IMR-90 (cell line): Measurements from ENCODE around the gene RADIL. TPM values are rescaled to one million over a fixed set of nuclear protein-coding genes. Genes with fewer than 3 reads are reported as not detected.
"Not testable (repeated sequence)": the region's sequence is repeated elsewhere in the genome, so short reads cannot be mapped to it uniquely, and the experiment has no call there.

Experiments used
- ATAC-seq: fragments of 200-7000 bp; cut with Tn5 transposase; 2 replicates; pipeline ENCODE4 v1.9.1; 2020; ENCODE audit warnings: low read depth, mild to moderate bottlenecking, moderate library complexity
- BruUV-seq: library from RNA; stranded (reverse); fragments of 400-500 nt; replicated peaks from 2 replicates; lab custom pipeline; 2021; lab: Mats Ljungman, UMichigan
- CTCF ChIA-PET: fragments of 300-600 bp; formaldehyde crosslinking; extraction: SDS; loops from one replicate; lab custom pipeline; 2021; ENCODE audit warnings: antibody characterized with exemption; lab: Yijun Ruan, JAX
- POLR2A ChIA-PET: fragments of 300-600 bp; sonication (Branson Sonifier 250); formaldehyde crosslinking; loops from one replicate; lab custom pipeline; 2022; ENCODE audit warnings: antibody characterized with exemption; ENCODE audit not compliant: unreplicated experiment; lab: Charles Lee
- DNase-seq: peaks from one replicate; pipeline ENCODE4 v3.0.0; 2013
- H2AFZ ChIP-seq: replicated peaks from 2 replicates; pipeline ENCODE3; 2013; ENCODE audit warnings: low read length, mild to moderate bottlenecking; ENCODE audit not compliant: poor library complexity
- H2AK5ac ChIP-seq: 2 replicates; pipeline ENCODE4 v1.6.1; 2013; ENCODE audit warnings: low read depth, low read length, inconsistent platforms
- H2AK9ac ChIP-seq: replicated peaks from 2 replicates; pipeline ENCODE3; 2013; ENCODE audit warnings: mild to moderate bottlenecking, low read depth, low read length, moderate library complexity; ENCODE audit not compliant: poor library complexity
- H2BK120ac ChIP-seq: 2 replicates; pipeline ENCODE4 v1.6.1; 2013; ENCODE audit warnings: low read depth, low read length, inconsistent platforms
- H2BK15ac ChIP-seq: 3 replicates; pipeline ENCODE4 v1.6.1; 2013; ENCODE audit warnings: low read depth, low read length, inconsistent platforms
- H2BK20ac ChIP-seq: 2 replicates; pipeline ENCODE4 v1.6.1; 2013; ENCODE audit warnings: low read depth, mild to moderate bottlenecking, inconsistent platforms, low read length, moderate library complexity
- H2BK5ac ChIP-seq: 2 replicates; pipeline ENCODE4 v1.6.1; 2013; ENCODE audit warnings: mild to moderate bottlenecking, low read depth, low read length, inconsistent platforms; ENCODE audit not compliant: poor library complexity, severe bottlenecking
- H3K14ac ChIP-seq: replicated peaks from 2 replicates; pipeline ENCODE4 v1.6.1; 2013; ENCODE audit warnings: low read depth, low read length, inconsistent platforms
- H3K18ac ChIP-seq: 2 replicates; pipeline ENCODE4 v1.6.1; 2013; ENCODE audit warnings: low read depth, low read length, control low read depth
- H3K23ac ChIP-seq: 2 replicates; pipeline ENCODE4 v1.6.1; 2013; ENCODE audit warnings: low read depth, low read length, inconsistent platforms
- H3K27ac ChIP-seq: 2 replicates; pipeline ENCODE4 v1.5.1; 2013; ENCODE audit warnings: mild to moderate bottlenecking, control low read depth, low read length; ENCODE audit not compliant: insufficient read depth
- H3K27me3 ChIP-seq: 2 replicates; pipeline ENCODE4 v1.6.1; 2013; ENCODE audit warnings: low read length; ENCODE audit not compliant: control insufficient read depth, insufficient read depth
- H3K36me3 ChIP-seq: 2 replicates; pipeline ENCODE4 v1.6.1; 2013; ENCODE audit warnings: low read length, mixed read lengths; ENCODE audit not compliant: control insufficient read depth, insufficient read depth
- H3K4ac ChIP-seq: 2 replicates; pipeline ENCODE4 v1.6.1; 2013; ENCODE audit warnings: low read depth, low read length, inconsistent platforms
- H3K4me1 ChIP-seq: 2 replicates; pipeline ENCODE4 v1.6.1; 2013; ENCODE audit warnings: low read length, mixed read lengths; ENCODE audit not compliant: control insufficient read depth, insufficient read depth
- H3K4me2 ChIP-seq: 2 replicates; pipeline ENCODE4 v1.6.1; 2013; ENCODE audit warnings: low read depth, mild to moderate bottlenecking, control low read depth, low read length, moderate library complexity
- H3K4me3 ChIP-seq: 2 replicates; pipeline ENCODE4 v1.5.1; 2013; ENCODE audit warnings: low read depth, mild to moderate bottlenecking, control low read depth, low read length, moderate library complexity; ENCODE audit not compliant: insufficient read depth
- H3K56ac ChIP-seq: 2 replicates; pipeline ENCODE4 v1.6.1; 2013; ENCODE audit warnings: low read length, inconsistent platforms; ENCODE audit not compliant: insufficient read depth; ENCODE audit errors: extremely low read depth
- H3K79me1 ChIP-seq, 2 experiments: 2 replicates each; pipeline ENCODE4 v1.6.1; 2013; ENCODE audit warnings: low read length in 2 of 2, inconsistent platforms in 1 of 2, low read depth in 1 of 2
- H3K9ac ChIP-seq: 2 replicates; pipeline ENCODE4 v1.6.1; 2013; ENCODE audit warnings: low read depth, low read length, control low read depth
- H3K9me1 ChIP-seq: 2 replicates; pipeline ENCODE4 v1.6.1; 2013; ENCODE audit warnings: low read length, inconsistent platforms; ENCODE audit not compliant: insufficient read depth
- H3K9me3 ChIP-seq: 2 replicates; pipeline ENCODE4 v1.6.1; 2013; ENCODE audit warnings: low read length; ENCODE audit not compliant: control insufficient read depth, insufficient read depth
- H4K20me1 ChIP-seq: 2 replicates; pipeline ENCODE4 v1.6.1; 2013; ENCODE audit warnings: low read length, inconsistent platforms; ENCODE audit not compliant: insufficient read depth
- H4K5ac ChIP-seq: 2 replicates; pipeline ENCODE4 v1.6.1; 2013; ENCODE audit warnings: mild to moderate bottlenecking, low read depth, low read length, control low read depth
- H4K8ac ChIP-seq, 2 experiments: 2 replicates each; pipeline ENCODE4 v1.6.1; 2013; ENCODE audit warnings: low read depth in 2 of 2, low read length in 2 of 2, control low read depth in 1 of 2, inconsistent platforms in 1 of 2
- H4K91ac ChIP-seq: 2 replicates; pipeline ENCODE4 v1.6.1; 2013; ENCODE audit warnings: low read depth, low read length, inconsistent platforms; ENCODE audit not compliant: insufficient read depth
- WGBS, 2 experiments: methylation state at CpG; one replicate each; pipeline versions ENCODE4 v1.1.5 to v1.1.7; 2013; ENCODE audit warnings: missing lambda C conversion rate in 2 of 2; ENCODE audit not compliant: insufficient read length in 1 of 2; ENCODE audit errors: extremely low coverage in 2 of 2; 5-methylcytosine and 5-hydroxymethylcytosine counted together
- dilution Hi-C: fragments of 300-500 bp; cut with HindIII; formaldehyde crosslinking; loops from one replicate; pipeline ENCODE4 v1.14.3; 2018; ENCODE audit warnings: low sequenced_read_pairs; ENCODE audit not compliant: unreplicated experiment
- in situ Hi-C: fragments of 300-500 bp; cut with MboI; formaldehyde crosslinking; loops from 3 replicates; pipeline ENCODE4 v1.14.3; 2019; ENCODE audit warnings: low sequenced_read_pairs, inconsistent platforms, mixed read lengths
- intact Hi-C: fragments of 100-400 bp; cut with micrococcal nuclease; formaldehyde crosslinking; loops from 2 replicates; pipeline ENCODE4 v1.10.0; 2022
- polyA plus RNA-seq, 3 experiments: library from polyadenylated mRNA; depleted of rRNA; stranded (reverse); fragments of >200 nt; gene quantifications; 2 replicates each; pipeline ENCODE4 v1.2.3, GENCODE V29; 2012; ENCODE audit warnings: low replicate concordance in 1 of 3
- total RNA-seq: library from RNA; depleted of rRNA; stranded (reverse); fragments of >200 nt; gene quantifications from 2 replicates; pipeline ENCODE4 v1.2.3, GENCODE V29; 2012

RADIL gene
- total and polyA plus RNA-seq, 2 of the 4 experiments (the other 2 are of a cell fraction), result 0.18 to 0.48 TPM

DNA sequence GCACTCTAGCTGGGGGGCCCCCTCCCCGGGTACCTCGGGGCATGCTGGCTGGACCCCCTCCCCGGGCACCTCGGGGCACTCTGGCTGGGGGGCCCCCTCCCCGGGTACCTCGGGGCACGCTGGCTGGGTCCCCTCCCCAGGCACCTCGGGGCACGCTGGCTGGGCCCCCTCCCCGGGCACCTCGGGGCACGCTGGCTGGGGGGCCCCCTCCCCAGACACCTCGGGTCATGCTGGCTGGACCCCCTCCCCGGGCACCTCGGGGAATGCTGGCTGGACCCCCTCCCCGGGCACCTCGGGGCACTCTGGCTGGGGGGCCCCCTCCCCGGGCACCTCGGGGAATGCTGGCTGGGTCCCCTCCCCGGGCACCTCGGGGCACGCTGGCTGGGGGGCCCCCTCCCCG is 80.9 kb downstream of the RADIL start:
- H3K4me3 ChIP-seq, CTCF ChIA-PET, H3K56ac ChIP-seq, H4K20me1 ChIP-seq, DNase-seq, H4K5ac ChIP-seq, H3K9me1 ChIP-seq, H3K14ac ChIP-seq, H2BK120ac ChIP-seq, H3K23ac ChIP-seq, H2BK20ac ChIP-seq, H2BK15ac ChIP-seq, H2BK5ac ChIP-seq, H4K91ac ChIP-seq, intact Hi-C loops, BruUV-seq, ATAC-seq, H3K27ac ChIP-seq, H2AK5ac ChIP-seq, H3K9ac ChIP-seq, H4K8ac ChIP-seq, H2AFZ ChIP-seq, H3K79me1 ChIP-seq, H3K9me3 ChIP-seq, H3K36me3 ChIP-seq, H3K4ac ChIP-seq, H3K18ac ChIP-seq, H2AK9ac ChIP-seq, dilution Hi-C loops, in situ Hi-C loops, H3K4me1 ChIP-seq, H3K4me2 ChIP-seq, POLR2A ChIA-PET: not testable (repeated sequence)
- peaks cover 12% of the 10 kb centered on the region; the same call in 1 of the 2 replicates for H3K27me3 ChIP-seq
- 85% methylated on average over 7 of the region's 23 CpGs; no CpG with 5 or more reads in 1 of the 2 experiments for WGBS, 2 experiments
